HepG2 (cell line): ENCODE results near the gene WNT9A. TPM values are rescaled to one million over a fixed set of nuclear protein-coding genes. Genes with fewer than 3 reads are reported as not detected.

Experiments
- ATAC-seq: fragments of 200-7000 bp; cut with Tn5 transposase; 3 replicates; pipeline ENCODE4 v1.9.1; 2020; ENCODE audit warnings: mild to moderate bottlenecking, moderate library complexity
- BruUV-seq: library from RNA; stranded (reverse); fragments of 400-500 nt; replicated peaks from 2 replicates; lab custom pipeline; 2021; lab: Mats Ljungman, UMichigan
- CTCF ChIA-PET: fragments of 300-600 bp; formaldehyde crosslinking; extraction: SDS; loops from one replicate; lab custom pipeline; 2021; ENCODE audit warnings: low total read pairs, inconsistent platforms, low intra/inter-chr PET ratio; lab: Yijun Ruan, JAX
- POLR2A ChIA-PET: fragments of 350-600 bp; sonication (Branson Sonifier 250); formaldehyde crosslinking; loops from one replicate; lab custom pipeline; 2020; ENCODE audit warnings: antibody characterized with exemption, inconsistent platforms; lab: Yijun Ruan, JAX
- DNase-seq: peaks from one replicate; pipeline ENCODE4 v3.0.0-alpha.2; 2015; ENCODE audit warnings: low spot score
- FAIRE-seq: peaks from 3 replicates; lab custom pipeline; 2011; peaks lifted over from hg19 to GRCh38; lab: Jason Lieb, UNC
- H2AFZ ChIP-seq: one replicate; pipeline ENCODE4 v1.6.1; 2011; ENCODE audit warnings: low read length, inconsistent platforms
- H3K27ac ChIP-seq: fragments of 300-600 bp; 3 replicates; pipeline ENCODE4 v1.8.0; 2011; ENCODE audit warnings: mixed run types, mild to moderate bottlenecking, mixed read lengths, low read length, inconsistent platforms; ENCODE audit not compliant: insufficient read depth; ENCODE audit errors: extremely low read length
- H3K27me3 ChIP-seq, 2 experiments: fragments of 200-600 bp in 1 of 2; 2 replicates in 1 of 2; 3 replicates in 1 of 2; pipeline versions ENCODE4 v1.6.0 to v1.8.0; 2011; ENCODE audit warnings: low read length in 2 of 2, mild to moderate bottlenecking in 2 of 2, moderate library complexity in 2 of 2, inconsistent platforms in 1 of 2; ENCODE audit not compliant: insufficient read depth in 2 of 2, control insufficient read depth in 1 of 2
- H3K36me3 ChIP-seq, 2 experiments: fragments of 200-600 bp in 1 of 2; replicated peaks in 1 of 2; 2 replicates in 1 of 2; 3 replicates in 1 of 2; pipeline versions ENCODE4 v1.5.1 to v1.8.0; 2011; ENCODE audit warnings: low read length in 2 of 2, inconsistent platforms in 1 of 2; ENCODE audit not compliant: insufficient read depth in 2 of 2, control insufficient read depth in 1 of 2
- H3K4me1 ChIP-seq: 2 replicates; pipeline ENCODE4 v1.5.1; 2012; ENCODE audit warnings: low read length, inconsistent platforms; ENCODE audit not compliant: insufficient read depth
- H3K4me2 ChIP-seq: 2 replicates; pipeline ENCODE4 v1.6.0; 2011; ENCODE audit warnings: low read depth, low read length, inconsistent platforms
- H3K4me3 ChIP-seq, 3 experiments: fragments of 200-600 bp in 1 of 3; sonication (generic), shearing (Covaris generic) in 1 of 3; replicated peaks in 1 of 3; 2 replicates each; pipeline ENCODE4 v1.5.1; 2011 to 2016; ENCODE audit warnings: low read length in 3 of 3, inconsistent platforms in 2 of 3, low read depth in 2 of 3, mild to moderate bottlenecking in 2 of 3, control low read depth in 1 of 3, mixed read lengths in 1 of 3; ENCODE audit not compliant: insufficient read depth in 1 of 3
- H3K79me2 ChIP-seq: one replicate; pipeline ENCODE4 v1.6.1; 2011; ENCODE audit warnings: low read length, inconsistent platforms; ENCODE audit not compliant: insufficient read depth
- H3K9ac ChIP-seq: 2 replicates; pipeline ENCODE4 v1.6.0; 2011; ENCODE audit warnings: mild to moderate bottlenecking, low read depth, low read length, inconsistent platforms; ENCODE audit not compliant: insufficient read depth
- H3K9me3 ChIP-seq: 2 replicates; pipeline ENCODE4 v1.5.1; 2012; ENCODE audit warnings: mild to moderate bottlenecking, low read length
- H4K20me1 ChIP-seq: 2 replicates; pipeline ENCODE4 v1.6.0; 2011; ENCODE audit warnings: inconsistent platforms, mild to moderate bottlenecking, low read length, moderate library complexity; ENCODE audit not compliant: insufficient read depth
- GATAD1 ChIP-seq: IDR thresholded peaks from 2 replicates; pipeline ENCODE4 v1.6.1; 2016; ENCODE audit warnings: missing genetic modification reagents, missing compliant biosample characterization
- MIXL1 ChIP-seq: IDR thresholded peaks from 2 replicates; pipeline ENCODE4 v1.6.1; 2016
- MTF1 ChIP-seq: sonication (generic); formaldehyde crosslinking; IDR thresholded peaks from 2 replicates; pipeline ENCODE4 v1.5.0; 2020; ENCODE audit warnings: missing genetic modification reagents
- NBN ChIP-seq: fragments of 450-650 bp; conservative IDR thresholded peaks from 2 replicates; pipeline ENCODE4 v1.6.1; 2017
- POLR2G ChIP-seq: fragments of 200-400 bp; formaldehyde crosslinking; IDR thresholded peaks from 2 replicates; pipeline ENCODE4 v1.6.1; 2018; ENCODE audit warnings: mild to moderate bottlenecking, low read depth, low read length, moderate library complexity
- SMAD9 ChIP-seq: sonication (generic); formaldehyde crosslinking; IDR thresholded peaks from 2 replicates; pipeline ENCODE4 v1.5.1; 2020; ENCODE audit warnings: mild to moderate bottlenecking, missing genetic modification reagents
- ZFP90 ChIP-seq: sonication (generic); formaldehyde crosslinking; IDR thresholded peaks from 2 replicates; pipeline ENCODE4 v1.8.0; 2022; ENCODE audit warnings: missing genetic modification reagents, mild to moderate bottlenecking, inconsistent platforms, borderline replicate concordance
- ZMYM4 ChIP-seq: sonication (generic); formaldehyde crosslinking; IDR thresholded peaks from 2 replicates; pipeline ENCODE4 v1.8.1; 2023; ENCODE audit warnings: mild to moderate bottlenecking, missing genetic modification reagents
- ZNF431 ChIP-seq: sonication (generic); formaldehyde crosslinking; IDR thresholded peaks from 2 replicates; pipeline ENCODE4 v1.9.0; 2022; ENCODE audit warnings: missing genetic modification reagents, low read depth, mild to moderate bottlenecking, borderline replicate concordance
- ZNF451 ChIP-seq: sonication (generic); formaldehyde crosslinking; IDR thresholded peaks from 2 replicates; pipeline ENCODE4 v1.5.0; 2020; ENCODE audit warnings: mild to moderate bottlenecking, missing genetic modification reagents
- WGBS: methylation state at CpG from one replicate; pipeline ENCODE4 v1.1.6; 2017; ENCODE audit warnings: low lambda C conversion rate; 5-methylcytosine and 5-hydroxymethylcytosine counted together
- in situ Hi-C: cut with HindIII; loops from 2 replicates; pipeline ENCODE4 v1.10.0; 2017; ENCODE audit warnings: low pct_unique_long_range_greater_than_20kb; ENCODE audit not compliant: extremely low pct_ligation_motif_present
- intact Hi-C: fragments of 100-400 bp; cut with micrococcal nuclease; formaldehyde crosslinking; loops from one replicate; pipeline ENCODE4 v1.10.0; 2022; ENCODE audit not compliant: unreplicated experiment
- polyA plus RNA-seq, 8 experiments: library from polyadenylated mRNA; depleted of rRNA in 3 of 8; stranded (reverse) in 7 of 8; unstranded in 1 of 8; fragments of >200 nt; fragmentation: Illumina TruSeq in 4 of 8; extraction: Trizol in 4 of 8; gene quantifications; 2 replicates each; pipeline versions ENCODE4 v1.2.1 to v1.2.3, GENCODE V29; 2011 to 2016; ENCODE audit warnings: low read depth in 4 of 8, missing spikeins in 1 of 8, mixed read lengths in 1 of 8; ENCODE audit not compliant: insufficient read depth in 1 of 8
- total RNA-seq, 5 experiments: library from RNA; depleted of rRNA; stranded (reverse); fragments of >200 nt; fragmentation: Illumina TruSeq; extraction: Trizol; gene quantifications; 2 replicates each; pipeline ENCODE4 v1.2.3, GENCODE V29; 2016; ENCODE audit warnings: low read depth in 1 of 5
- TF ChIP-seq, protein P1 (sequence below): sonication (generic); formaldehyde crosslinking; conservative IDR thresholded peaks from 2 replicates; pipeline ENCODE4 v1.4.0; 2020; ENCODE audit warnings: missing genetic modification reagents
- TF ChIP-seq, protein P2 (sequence below): sonication (generic); formaldehyde crosslinking; IDR thresholded peaks from 2 replicates; pipeline ENCODE4 v1.4.0; 2020; ENCODE audit warnings: missing genetic modification reagents, low read depth, mild to moderate bottlenecking, borderline replicate concordance

WNT9A gene
- total and polyA plus RNA-seq, 2 of the 13 experiments (the other 11 are each of a cell fraction or from before 2014, with no cell fraction given), result 0.04 TPM; not detected in 1

DNA sequence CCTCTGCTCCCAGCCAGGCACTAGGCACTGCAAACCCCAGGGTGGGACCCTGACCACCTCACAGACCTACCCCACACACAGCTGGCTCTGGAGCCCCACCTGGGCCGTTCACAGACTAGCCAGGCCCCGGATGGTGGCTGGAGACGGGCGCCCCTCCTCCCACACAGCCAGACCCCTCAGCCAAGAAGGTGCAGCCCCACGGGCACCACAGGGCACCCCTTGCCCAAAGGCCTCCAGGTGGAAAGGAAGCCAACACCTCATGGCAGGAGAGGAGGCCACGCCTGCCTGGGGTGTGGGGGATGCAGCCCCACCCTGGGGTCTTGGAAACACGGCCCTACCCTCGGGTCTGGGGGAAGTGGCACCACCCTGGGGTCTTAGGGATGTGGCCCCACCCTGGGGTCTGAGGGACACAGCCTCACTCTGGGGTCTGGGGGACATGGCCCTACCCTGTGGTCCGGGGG, 44.6 kb downstream of the WNT9A start:
- no peak for TF ChIP-seq SMAD9 (CRISPR knock-in tag)
- TF ChIP-seq ZMYM4 (CRISPR knock-in tag), result no peak
- TF ChIP-seq POLR2G, result no peak
- TF ChIP-seq MTF1 (CRISPR knock-in tag), result no peak
- no peak for TF ChIP-seq MIXL1 (CRISPR knock-in tag)
- TF ChIP-seq, protein P1, sequence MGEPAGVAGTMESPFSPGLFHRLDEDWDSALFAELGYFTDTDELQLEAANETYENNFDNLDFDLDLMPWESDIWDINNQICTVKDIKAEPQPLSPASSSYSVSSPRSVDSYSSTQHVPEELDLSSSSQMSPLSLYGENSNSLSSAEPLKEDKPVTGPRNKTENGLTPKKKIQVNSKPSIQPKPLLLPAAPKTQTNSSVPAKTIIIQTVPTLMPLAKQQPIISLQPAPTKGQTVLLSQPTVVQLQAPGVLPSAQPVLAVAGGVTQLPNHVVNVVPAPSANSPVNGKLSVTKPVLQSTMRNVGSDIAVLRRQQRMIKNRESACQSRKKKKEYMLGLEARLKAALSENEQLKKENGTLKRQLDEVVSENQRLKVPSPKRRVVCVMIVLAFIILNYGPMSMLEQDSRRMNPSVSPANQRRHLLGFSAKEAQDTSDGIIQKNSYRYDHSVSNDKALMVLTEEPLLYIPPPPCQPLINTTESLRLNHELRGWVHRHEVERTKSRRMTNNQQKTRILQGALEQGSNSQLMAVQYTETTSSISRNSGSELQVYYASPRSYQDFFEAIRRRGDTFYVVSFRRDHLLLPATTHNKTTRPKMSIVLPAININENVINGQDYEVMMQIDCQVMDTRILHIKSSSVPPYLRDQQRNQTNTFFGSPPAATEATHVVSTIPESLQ (CRISPR knock-in tag), result no peak
- TF ChIP-seq NBN, result no peak
- TF ChIP-seq ZNF451 (CRISPR knock-in tag), result no peak
- TF ChIP-seq ZNF431 (CRISPR knock-in tag), result no peak
- TF ChIP-seq ZFP90 (CRISPR knock-in tag), result no peak
- TF ChIP-seq, protein P2, sequence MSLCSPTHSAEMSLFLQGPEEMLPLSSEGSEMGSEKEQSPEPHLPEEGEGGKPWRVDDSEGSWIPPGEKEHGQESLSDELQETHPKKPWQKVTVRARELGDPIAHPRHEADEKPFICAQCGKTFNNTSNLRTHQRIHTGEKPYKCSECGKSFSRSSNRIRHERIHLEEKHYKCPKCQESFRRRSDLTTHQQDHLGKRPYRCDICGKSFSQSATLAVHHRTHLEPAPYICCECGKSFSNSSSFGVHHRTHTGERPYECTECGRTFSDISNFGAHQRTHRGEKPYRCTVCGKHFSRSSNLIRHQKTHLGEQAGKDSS (CRISPR knock-in tag), result no peak
- no peak for TF ChIP-seq GATAD1 (CRISPR knock-in tag)
- Histone ChIP-seq H3K27ac (no peak overlapping the region), H3K79me2 (no peaks in the 10 kb centered on the region), H3K4me1 (no peaks in the 10 kb centered on the region), H3K27me3 (peaks cover 0 to 4% of the 10 kb centered on the region in 2 experiments; a peak in 1 of 5 replicates), H3K9me3 (no peaks in the 10 kb centered on the region), H3K4me3 (no peak overlapping the region), H3K36me3 (no peaks in the 10 kb centered on the region), H3K4me2 (no peak overlapping the region), H4K20me1 (no peaks in the 10 kb centered on the region), H3K9ac (no peak overlapping the region), H2AFZ (no peak overlapping the region)
- DNase-seq (no peak), FAIRE-seq (no peak), ATAC-seq (no peak)
- POLR2A ChIA-PET, result no interaction called here
- CTCF ChIA-PET, result no interaction called here
- intact Hi-C loops, result no loop called here
- 11% methylated on average over 5 of the region's 9 CpGs for WGBS
- in situ Hi-C loops, result loop anchor here (5.0 kb wide), 1 partner anchor 44 kb away; the partner anchor contains the start of gene WNT9A
- BruUV-seq, result no TSS peak
